ENCODE data around the gene BABAM2. TPM values are rescaled to one million over a fixed set of nuclear protein-coding genes. Genes with fewer than 3 reads are reported as not detected.
A peak's percentile ranks its signal among the peaks of the same experiment; 100 is the strongest.

Gene BABAM2
- total RNA-seq, 1 donor from 2014 or later: 58.9 TPM

GRCh38 chr2:28269019-28269784, 378.7 kb downstream of the BABAM2 start:
- no peak overlapping the region for H3K4me3 ChIP-seq
- no peak for TF ChIP-seq CTCF (IDR thresholded peaks at IDR 0.05; ENCODE audit: borderline replicate concordance)
- H3K4me1 ChIP-seq: peaks cover 41% of the 10 kb centered on the region
- H3K27ac ChIP-seq (replicated peaks): peak overlapping the region; percentile 72
- intact Hi-C loops (cut with micrococcal nuclease): no loop called here
- no peaks in the 10 kb centered on the region for H3K9me3 ChIP-seq (replicated peaks)
- no peak for DNase-seq
- H3K27me3 ChIP-seq (ENCODE audit: low read depth): no peaks in the 10 kb centered on the region
- H3K36me3 ChIP-seq: no peaks in the 10 kb centered on the region

GRCh38 chr2:28270456-28271152, 380.1 kb downstream of the BABAM2 start:
- H3K4me3 ChIP-seq: no peak overlapping the region
- no peaks in the 10 kb centered on the region for H3K9me3 ChIP-seq (replicated peaks)
- H3K27me3 ChIP-seq (ENCODE audit: low read depth): no peaks in the 10 kb centered on the region
- peak overlapping the region; percentile 72 for H3K27ac ChIP-seq (replicated peaks)
- no peak for DNase-seq
- peaks cover 55% of the 10 kb centered on the region for H3K4me1 ChIP-seq
- H3K36me3 ChIP-seq: no peaks in the 10 kb centered on the region
- no peak for TF ChIP-seq CTCF (IDR thresholded peaks at IDR 0.05; ENCODE audit: borderline replicate concordance)
- intact Hi-C loops (cut with micrococcal nuclease): no loop called here

- no peak overlapping the region for H3K4me3 ChIP-seq
- H3K4me1 ChIP-seq: peaks cover 63% of the 10 kb centered on the region
- H3K27ac ChIP-seq (replicated peaks): peak overlapping the region; percentile 32
- no peak for TF ChIP-seq CTCF (IDR thresholded peaks at IDR 0.05; ENCODE audit: borderline replicate concordance)
- intact Hi-C loops (cut with micrococcal nuclease): no loop called here
- no peaks in the 10 kb centered on the region for H3K9me3 ChIP-seq (replicated peaks)
- H3K27me3 ChIP-seq (ENCODE audit: low read depth): no peaks in the 10 kb centered on the region
- no peak for DNase-seq
- no peaks in the 10 kb centered on the region for H3K36me3 ChIP-seq
These were observed 380.8 kb downstream of the BABAM2 start for GRCh38 chr2:28271231-28271918.

GRCh38 chr2:28271919-28272250, 381.4 kb downstream of the BABAM2 start:
- no peak for TF ChIP-seq CTCF (IDR thresholded peaks at IDR 0.05; ENCODE audit: borderline replicate concordance)
- Histone ChIP-seq H3K9me3 (replicated peaks) (no peaks in the 10 kb centered on the region), H3K36me3 (no peaks in the 10 kb centered on the region), H3K4me3 (no peak overlapping the region), H3K27ac (replicated peaks) (peak overlapping the region; percentile 32), H3K4me1 (peaks cover 68% of the 10 kb centered on the region), H3K27me3 (ENCODE audit: low read depth) (no peaks in the 10 kb centered on the region)
- intact Hi-C loops (cut with micrococcal nuclease): no loop called here
- DNase-seq: no peak

- no peak for DNase-seq
- no peak for TF ChIP-seq CTCF (IDR thresholded peaks at IDR 0.05; ENCODE audit: borderline replicate concordance)
- Histone ChIP-seq H3K27me3 (ENCODE audit: low read depth) (no peaks in the 10 kb centered on the region), H3K4me1 (peaks cover 65% of the 10 kb centered on the region), H3K9me3 (replicated peaks) (no peaks in the 10 kb centered on the region), H3K36me3 (no peaks in the 10 kb centered on the region), H3K4me3 (no peak overlapping the region), H3K27ac (replicated peaks) (no peak overlapping the region)
- intact Hi-C loops (cut with micrococcal nuclease): no loop called here
These were observed 383.2 kb downstream of the BABAM2 start for GRCh38 chr2:28273751-28274150.

Measured in left ventricle myocardium inferior (tissue), 1 donor.